ENCODE results near the gene EWSR1.

The EWSR1 gene

DNA sequence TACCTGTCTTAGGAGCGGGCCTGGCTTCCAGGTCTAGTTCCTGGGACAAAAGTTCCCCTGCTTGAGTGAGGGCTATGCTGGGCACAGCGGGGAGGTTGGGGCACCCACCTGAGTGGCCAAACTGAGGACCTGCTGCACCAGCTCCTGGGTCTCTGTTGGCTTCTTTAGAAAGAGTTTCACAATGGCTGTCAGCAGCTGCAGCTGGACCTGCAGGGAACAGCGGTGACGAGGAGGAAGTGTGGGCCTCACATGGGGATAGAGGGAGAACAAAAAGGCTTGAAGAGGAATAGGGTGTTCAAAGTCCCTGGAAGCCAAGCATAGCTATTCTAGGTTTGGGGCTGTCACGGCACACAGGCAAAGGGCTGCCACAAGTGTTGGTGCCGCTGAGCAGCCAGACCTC is 74.1 kb downstream of the EWSR1 start:
- DNase-seq (ENCODE audit: low read depth in 1 of 2, low spot score in 1 of 2) = peak in 1 of 2 experiments; percentile 82
- 0 out of 2 replicates have a peak, but pooled peaks have one; percentile 47 for TF ChIP-seq POLR2AphosphoS5 (IDR thresholded peaks at IDR 0.05; ENCODE audit: low read depth)
- TF ChIP-seq, protein P1, sequence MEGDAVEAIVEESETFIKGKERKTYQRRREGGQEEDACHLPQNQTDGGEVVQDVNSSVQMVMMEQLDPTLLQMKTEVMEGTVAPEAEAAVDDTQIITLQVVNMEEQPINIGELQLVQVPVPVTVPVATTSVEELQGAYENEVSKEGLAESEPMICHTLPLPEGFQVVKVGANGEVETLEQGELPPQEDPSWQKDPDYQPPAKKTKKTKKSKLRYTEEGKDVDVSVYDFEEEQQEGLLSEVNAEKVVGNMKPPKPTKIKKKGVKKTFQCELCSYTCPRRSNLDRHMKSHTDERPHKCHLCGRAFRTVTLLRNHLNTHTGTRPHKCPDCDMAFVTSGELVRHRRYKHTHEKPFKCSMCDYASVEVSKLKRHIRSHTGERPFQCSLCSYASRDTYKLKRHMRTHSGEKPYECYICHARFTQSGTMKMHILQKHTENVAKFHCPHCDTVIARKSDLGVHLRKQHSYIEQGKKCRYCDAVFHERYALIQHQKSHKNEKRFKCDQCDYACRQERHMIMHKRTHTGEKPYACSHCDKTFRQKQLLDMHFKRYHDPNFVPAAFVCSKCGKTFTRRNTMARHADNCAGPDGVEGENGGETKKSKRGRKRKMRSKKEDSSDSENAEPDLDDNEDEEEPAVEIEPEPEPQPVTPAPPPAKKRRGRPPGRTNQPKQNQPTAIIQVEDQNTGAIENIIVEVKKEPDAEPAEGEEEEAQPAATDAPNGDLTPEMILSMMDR (IDR thresholded peaks at IDR 0.05; ENCODE audit: insufficient read depth, low read length) = no peak
- TF ChIP-seq, protein P2, sequence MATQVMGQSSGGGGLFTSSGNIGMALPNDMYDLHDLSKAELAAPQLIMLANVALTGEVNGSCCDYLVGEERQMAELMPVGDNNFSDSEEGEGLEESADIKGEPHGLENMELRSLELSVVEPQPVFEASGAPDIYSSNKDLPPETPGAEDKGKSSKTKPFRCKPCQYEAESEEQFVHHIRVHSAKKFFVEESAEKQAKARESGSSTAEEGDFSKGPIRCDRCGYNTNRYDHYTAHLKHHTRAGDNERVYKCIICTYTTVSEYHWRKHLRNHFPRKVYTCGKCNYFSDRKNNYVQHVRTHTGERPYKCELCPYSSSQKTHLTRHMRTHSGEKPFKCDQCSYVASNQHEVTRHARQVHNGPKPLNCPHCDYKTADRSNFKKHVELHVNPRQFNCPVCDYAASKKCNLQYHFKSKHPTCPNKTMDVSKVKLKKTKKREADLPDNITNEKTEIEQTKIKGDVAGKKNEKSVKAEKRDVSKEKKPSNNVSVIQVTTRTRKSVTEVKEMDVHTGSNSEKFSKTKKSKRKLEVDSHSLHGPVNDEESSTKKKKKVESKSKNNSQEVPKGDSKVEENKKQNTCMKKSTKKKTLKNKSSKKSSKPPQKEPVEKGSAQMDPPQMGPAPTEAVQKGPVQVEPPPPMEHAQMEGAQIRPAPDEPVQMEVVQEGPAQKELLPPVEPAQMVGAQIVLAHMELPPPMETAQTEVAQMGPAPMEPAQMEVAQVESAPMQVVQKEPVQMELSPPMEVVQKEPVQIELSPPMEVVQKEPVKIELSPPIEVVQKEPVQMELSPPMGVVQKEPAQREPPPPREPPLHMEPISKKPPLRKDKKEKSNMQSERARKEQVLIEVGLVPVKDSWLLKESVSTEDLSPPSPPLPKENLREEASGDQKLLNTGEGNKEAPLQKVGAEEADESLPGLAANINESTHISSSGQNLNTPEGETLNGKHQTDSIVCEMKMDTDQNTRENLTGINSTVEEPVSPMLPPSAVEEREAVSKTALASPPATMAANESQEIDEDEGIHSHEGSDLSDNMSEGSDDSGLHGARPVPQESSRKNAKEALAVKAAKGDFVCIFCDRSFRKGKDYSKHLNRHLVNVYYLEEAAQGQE (IDR thresholded peaks at IDR 0.05; ENCODE audit: insufficient replicate concordance, low read depth) = no peak
- TF ChIP-seq SPI1 (IDR thresholded peaks at IDR 0.05; ENCODE audit: borderline replicate concordance, low read depth) = peak; percentile 79
- Histone ChIP-seq H3K27ac (replicated peaks) (peak overlapping the region; percentile 46), H3K4me3 (replicated peaks; ENCODE audit: insufficient read depth, low read length) (no peak overlapping the region), H3K27me3 (ENCODE audit: insufficient read depth, poor library complexity, severe bottlenecking) (no peaks in the 10 kb centered on the region)

DNA sequence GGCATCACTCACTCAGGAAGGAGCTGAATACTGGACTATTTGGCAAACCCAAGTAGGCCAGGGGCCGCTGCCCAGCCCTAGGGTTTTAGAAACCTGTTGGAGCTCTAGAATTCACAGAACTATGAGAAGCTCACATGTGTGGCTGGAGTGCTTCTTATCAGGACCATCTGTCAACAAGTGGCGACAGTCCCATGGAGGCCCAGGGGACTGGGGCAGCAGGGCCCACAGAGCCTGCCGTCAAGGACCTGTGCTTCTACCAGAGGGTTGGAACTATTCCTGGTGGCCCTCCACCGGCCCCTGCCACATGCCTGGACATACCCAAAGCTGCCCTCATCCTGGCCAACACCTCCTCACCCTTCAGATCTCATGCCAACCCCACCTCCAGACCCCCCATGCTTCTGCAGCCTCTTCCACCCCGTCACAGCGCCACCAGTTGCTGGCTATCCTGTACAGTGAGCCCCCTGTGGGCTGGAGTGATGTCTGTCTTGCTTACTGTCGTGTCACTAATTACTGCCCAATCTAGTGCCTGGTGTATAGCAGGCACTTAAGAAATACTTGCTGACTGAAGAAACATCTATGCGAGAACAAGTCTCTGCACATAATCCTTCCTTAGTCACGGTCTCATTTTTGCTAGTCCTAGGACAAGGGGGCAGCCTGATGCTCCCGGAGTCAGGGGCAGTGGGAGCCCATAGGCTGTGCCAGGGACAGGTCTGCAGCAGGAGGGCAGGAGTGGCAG is 74.7 kb downstream of the EWSR1 start:
- peak overlapping the region; percentile 46 for H3K27ac ChIP-seq (replicated peaks)

DNA sequence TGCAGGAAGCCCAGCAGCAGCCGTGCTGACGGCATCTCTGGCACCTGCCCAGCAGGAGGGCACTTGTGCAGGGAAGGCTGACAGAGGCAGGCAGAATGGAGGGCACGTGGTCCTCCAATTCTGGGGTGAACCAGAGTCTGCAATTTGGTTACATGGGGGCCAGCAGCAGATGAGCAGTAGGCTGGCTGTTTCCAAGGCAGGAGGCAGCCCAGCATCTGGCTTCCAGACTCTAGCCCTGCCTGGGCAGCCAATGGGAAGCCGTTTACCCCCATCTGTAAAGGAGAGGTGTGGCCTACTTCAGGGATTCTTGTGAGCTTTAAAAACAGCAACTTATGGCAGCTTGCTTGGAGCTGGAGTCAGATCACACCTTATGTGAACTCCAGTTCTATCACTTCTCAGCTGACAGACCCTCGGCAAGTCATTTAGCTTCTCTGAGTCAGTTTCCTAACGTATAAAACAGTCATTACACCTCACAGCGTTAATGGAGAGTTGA is 75.3 kb downstream of the EWSR1 start:
- TF ChIP-seq SPI1 (IDR thresholded peaks at IDR 0.05; ENCODE audit: borderline replicate concordance, low read depth) (no peak), GABPA (IDR thresholded peaks at IDR 0.05; ENCODE audit: low read depth) (no peak), POLR2AphosphoS5 (IDR thresholded peaks at IDR 0.05; ENCODE audit: low read depth) (no peak)
- TF ChIP-seq, protein P1 (IDR thresholded peaks at IDR 0.05; ENCODE audit: insufficient read depth, low read length) = no peak
- TF ChIP-seq, protein P2 (IDR thresholded peaks at IDR 0.05; ENCODE audit: insufficient replicate concordance, low read depth) = no peak
- no peaks in the 10 kb centered on the region for H3K27me3 ChIP-seq (ENCODE audit: insufficient read depth, poor library complexity, severe bottlenecking)
- H3K4me3 ChIP-seq (replicated peaks; ENCODE audit: insufficient read depth, low read length) = no peak overlapping the region
- DNase-seq (ENCODE audit: low read depth in 1 of 2, low spot score in 1 of 2) = no peak
- no peak overlapping the region for H3K27ac ChIP-seq (replicated peaks)

More for the DNA sequence above, 74.7 kb downstream of the EWSR1 start:
- TF ChIP-seq GABPA (IDR thresholded peaks at IDR 0.05; ENCODE audit: low read depth) (no peak), SPI1 (IDR thresholded peaks at IDR 0.05; ENCODE audit: borderline replicate concordance, low read depth) (no peak), POLR2AphosphoS5 (IDR thresholded peaks at IDR 0.05; ENCODE audit: low read depth) (no peak)
- TF ChIP-seq, protein P1 (IDR thresholded peaks at IDR 0.05; ENCODE audit: insufficient read depth, low read length) = no peak
- TF ChIP-seq, protein P2 (IDR thresholded peaks at IDR 0.05; ENCODE audit: insufficient replicate concordance, low read depth) = no peak
- no peak for DNase-seq (ENCODE audit: low read depth in 1 of 2, low spot score in 1 of 2)
- H3K4me3 ChIP-seq (replicated peaks; ENCODE audit: insufficient read depth, low read length) = no peak overlapping the region
- no peaks in the 10 kb centered on the region for H3K27me3 ChIP-seq (ENCODE audit: insufficient read depth, poor library complexity, severe bottlenecking)

Measured in HL-60 (cell line).